Left ventricle myocardium inferior (tissue), 1 donor: ENCODE data around the gene JARID2. TPM values are rescaled to one million over a fixed set of nuclear protein-coding genes. Genes with fewer than 3 reads are reported as not detected.

Experiments
- DNase-seq: peaks from one replicate; pipeline ENCODE4 v3.0.0-alpha.2; 2020
- H3K27ac ChIP-seq: fragments of 200-600 bp; replicated peaks from 2 replicates; pipeline ENCODE4 v1.8.0; 2021
- H3K27me3 ChIP-seq: fragments of 200-600 bp; 2 replicates; pipeline ENCODE4 v1.8.0; 2021; ENCODE audit warnings: low read depth
- H3K36me3 ChIP-seq: fragments of 200-600 bp; 2 replicates; pipeline ENCODE4 v1.8.0; 2021
- H3K4me1 ChIP-seq: fragments of 200-600 bp; 2 replicates; pipeline ENCODE4 v1.8.0; 2021
- H3K4me3 ChIP-seq: fragments of 200-600 bp; 2 replicates; pipeline ENCODE4 v1.8.0; 2021; ENCODE audit warnings: mild to moderate bottlenecking, moderate library complexity
- H3K9me3 ChIP-seq: fragments of 200-600 bp; replicated peaks from 2 replicates; pipeline ENCODE4 v1.8.0; 2021
- intact Hi-C: fragments of 100-400 bp; cut with micrococcal nuclease; formaldehyde crosslinking; loops from one replicate; pipeline ENCODE4 v1.11.0; 2022
- total RNA-seq: library from RNA; stranded (reverse); fragmentation: NEBNext Ultra II Directional; extraction: Animal tissue kit (Norgen Biotek cat#: 25700); gene quantifications from one replicate; pipeline ENCODE4 v1.2.1, GENCODE V29; 2021
- TF ChIP-seq, protein P1 (sequence below): fragments of 200-600 bp; IDR thresholded peaks from 2 replicates; pipeline ENCODE4 v1.8.0; 2021; ENCODE audit warnings: antibody characterized with exemption, mild to moderate bottlenecking, borderline replicate concordance
- donor health status: DM: no; HTN: yes; CAD: no; lungs with severe emphysema.

JARID2 gene
- total RNA-seq, 1 donor from 2014 or later, result 6.5 TPM

DNA sequence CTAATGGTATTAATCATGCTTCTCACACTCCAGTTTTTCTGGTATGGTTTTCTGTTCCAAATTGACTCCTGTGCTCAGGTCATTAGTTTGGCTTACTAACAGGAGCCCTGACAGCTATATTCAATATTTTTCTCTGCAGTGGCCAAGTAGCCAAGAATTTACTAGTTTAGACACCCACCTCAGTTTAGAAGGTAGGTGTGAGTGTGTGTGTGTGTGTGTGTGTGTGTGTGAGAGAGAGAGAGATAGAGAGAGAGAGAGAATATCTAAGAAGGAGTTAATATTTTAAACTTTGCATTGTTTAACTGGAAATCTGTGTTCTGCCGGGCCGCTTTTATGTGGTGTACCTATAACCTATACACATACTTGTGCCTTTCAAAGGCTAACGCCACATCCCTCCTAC lies 18.5 kb downstream of the JARID2 start:
- intact Hi-C loops, result no loop called here
- Histone ChIP-seq H3K27ac (peak overlapping the region; percentile 80), H3K27me3 (no peaks in the 10 kb centered on the region), H3K36me3 (no peaks in the 10 kb centered on the region), H3K9me3 (no peaks in the 10 kb centered on the region), H3K4me3 (peak overlapping the region; percentile 37), H3K4me1 (peaks cover 83% of the 10 kb centered on the region)
- no peak for DNase-seq
- TF ChIP-seq, protein P1, sequence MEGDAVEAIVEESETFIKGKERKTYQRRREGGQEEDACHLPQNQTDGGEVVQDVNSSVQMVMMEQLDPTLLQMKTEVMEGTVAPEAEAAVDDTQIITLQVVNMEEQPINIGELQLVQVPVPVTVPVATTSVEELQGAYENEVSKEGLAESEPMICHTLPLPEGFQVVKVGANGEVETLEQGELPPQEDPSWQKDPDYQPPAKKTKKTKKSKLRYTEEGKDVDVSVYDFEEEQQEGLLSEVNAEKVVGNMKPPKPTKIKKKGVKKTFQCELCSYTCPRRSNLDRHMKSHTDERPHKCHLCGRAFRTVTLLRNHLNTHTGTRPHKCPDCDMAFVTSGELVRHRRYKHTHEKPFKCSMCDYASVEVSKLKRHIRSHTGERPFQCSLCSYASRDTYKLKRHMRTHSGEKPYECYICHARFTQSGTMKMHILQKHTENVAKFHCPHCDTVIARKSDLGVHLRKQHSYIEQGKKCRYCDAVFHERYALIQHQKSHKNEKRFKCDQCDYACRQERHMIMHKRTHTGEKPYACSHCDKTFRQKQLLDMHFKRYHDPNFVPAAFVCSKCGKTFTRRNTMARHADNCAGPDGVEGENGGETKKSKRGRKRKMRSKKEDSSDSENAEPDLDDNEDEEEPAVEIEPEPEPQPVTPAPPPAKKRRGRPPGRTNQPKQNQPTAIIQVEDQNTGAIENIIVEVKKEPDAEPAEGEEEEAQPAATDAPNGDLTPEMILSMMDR, result no peak

DNA sequence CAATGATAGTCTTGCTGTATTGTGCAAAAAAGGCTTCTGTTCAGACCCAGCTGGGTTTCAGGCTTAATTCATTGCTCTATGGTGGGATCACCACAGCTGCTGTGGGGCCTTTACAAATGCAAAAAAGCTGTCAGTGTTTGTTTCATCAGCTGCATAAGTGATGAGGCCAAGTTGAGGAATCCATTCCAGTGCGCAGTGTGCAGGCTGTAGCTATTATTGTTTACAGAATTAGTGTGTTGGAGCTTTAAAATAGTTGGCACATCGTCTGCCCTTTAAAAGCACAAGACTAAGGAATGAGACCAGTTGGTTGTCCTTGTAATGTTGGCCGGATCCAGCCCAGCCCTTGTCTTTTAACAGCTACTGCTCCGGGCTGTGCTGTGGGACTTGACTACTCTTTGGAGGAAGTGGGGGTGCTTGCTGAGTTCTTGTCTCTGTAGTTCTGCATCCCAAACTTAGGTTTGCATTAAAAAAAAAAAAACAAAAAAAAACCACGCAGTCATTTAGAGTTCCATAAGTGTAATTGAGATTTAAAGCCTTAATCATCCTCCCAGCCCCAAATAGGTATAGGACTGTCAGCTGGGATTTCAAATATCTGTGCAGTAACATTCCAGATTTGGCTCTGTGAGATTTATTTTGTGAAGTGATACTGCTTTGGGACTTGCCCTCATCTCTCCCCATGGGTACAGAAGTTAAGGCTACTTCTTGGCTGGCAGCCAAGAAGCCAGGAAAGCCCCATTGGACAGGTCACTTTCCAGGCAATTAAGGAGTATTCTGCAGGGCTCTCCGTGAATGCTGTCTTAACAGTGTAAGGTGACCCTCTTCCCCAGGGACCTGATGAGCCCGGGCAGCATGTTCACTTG lies 19.3 kb downstream of the JARID2 start:
- intact Hi-C loops, result no loop called here
- Histone ChIP-seq H3K4me1 (peaks cover 81% of the 10 kb centered on the region), H3K27me3 (no peaks in the 10 kb centered on the region), H3K9me3 (no peaks in the 10 kb centered on the region), H3K27ac (peak overlapping the region; percentile 80), H3K36me3 (no peaks in the 10 kb centered on the region), H3K4me3 (peak overlapping the region; percentile 37)
- TF ChIP-seq, protein P1, result no peak
- DNase-seq, result peak; percentile 48

DNA sequence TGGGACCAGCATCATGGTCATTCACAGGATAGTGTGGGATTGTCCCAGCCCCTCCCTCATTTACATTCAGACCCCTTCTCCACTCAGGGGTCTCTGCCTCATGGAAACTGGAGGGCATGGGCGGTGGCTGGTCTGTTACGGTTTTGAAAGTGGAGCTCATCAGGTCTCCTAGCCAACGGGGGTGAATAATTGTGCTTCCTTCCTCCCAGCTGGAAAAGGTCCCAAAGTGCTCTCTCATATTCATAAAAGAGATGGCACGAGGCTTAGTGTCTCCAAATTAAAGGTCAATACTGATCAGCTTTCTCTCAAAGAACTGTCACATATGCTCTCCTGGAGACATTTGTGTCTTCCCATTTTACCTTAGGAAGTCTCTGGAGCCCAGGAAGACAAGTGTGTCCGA lies 19.9 kb downstream of the JARID2 start:
- Histone ChIP-seq H3K4me3 (peak overlapping the region; percentile 37), H3K27ac (peak overlapping the region; percentile 80), H3K4me1 (peaks cover 74% of the 10 kb centered on the region), H3K27me3 (no peaks in the 10 kb centered on the region), H3K9me3 (no peaks in the 10 kb centered on the region), H3K36me3 (no peaks in the 10 kb centered on the region)
- intact Hi-C loops, result no loop called here
- DNase-seq, result no peak
- TF ChIP-seq, protein P1, result no peak

DNA sequence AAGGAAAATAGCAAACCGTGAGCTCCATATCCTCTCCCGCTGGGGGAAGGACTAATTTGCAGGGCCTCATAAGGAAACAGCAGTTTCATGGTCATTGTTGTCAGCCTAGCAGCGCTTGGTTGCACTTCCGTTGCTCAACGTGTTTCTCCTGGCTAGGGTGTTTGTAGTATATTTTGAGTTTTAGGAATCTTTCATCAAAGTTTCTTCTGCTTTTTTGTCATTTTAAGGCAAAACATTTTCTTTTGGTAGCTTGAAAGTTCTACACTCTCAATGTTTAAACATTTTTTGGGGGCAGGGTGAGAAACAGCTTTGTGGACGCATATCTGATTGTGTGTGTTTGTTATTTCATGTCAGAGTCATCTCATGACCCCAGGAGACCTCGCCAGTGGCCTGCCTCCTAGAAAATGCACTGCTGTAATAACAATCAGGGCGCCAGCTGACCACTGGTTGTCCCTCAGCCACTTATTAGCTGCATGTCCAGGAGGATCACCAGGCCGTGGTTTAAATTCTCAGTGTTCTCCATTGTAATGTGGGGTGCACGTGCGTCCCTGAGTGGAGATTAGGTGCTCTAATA lies 20.6 kb downstream of the JARID2 start:
- peak; percentile 33 for DNase-seq
- peak overlapping the region; percentile 80 for H3K27ac ChIP-seq
- peak overlapping the region; percentile 37 for H3K4me3 ChIP-seq
- TF ChIP-seq, protein P1, result no peak
- H3K4me1 ChIP-seq, result peaks cover 67% of the 10 kb centered on the region
- no peaks in the 10 kb centered on the region for H3K36me3 ChIP-seq
- intact Hi-C loops, result no loop called here
- H3K27me3 ChIP-seq, result no peaks in the 10 kb centered on the region
- H3K9me3 ChIP-seq, result no peaks in the 10 kb centered on the region

DNA sequence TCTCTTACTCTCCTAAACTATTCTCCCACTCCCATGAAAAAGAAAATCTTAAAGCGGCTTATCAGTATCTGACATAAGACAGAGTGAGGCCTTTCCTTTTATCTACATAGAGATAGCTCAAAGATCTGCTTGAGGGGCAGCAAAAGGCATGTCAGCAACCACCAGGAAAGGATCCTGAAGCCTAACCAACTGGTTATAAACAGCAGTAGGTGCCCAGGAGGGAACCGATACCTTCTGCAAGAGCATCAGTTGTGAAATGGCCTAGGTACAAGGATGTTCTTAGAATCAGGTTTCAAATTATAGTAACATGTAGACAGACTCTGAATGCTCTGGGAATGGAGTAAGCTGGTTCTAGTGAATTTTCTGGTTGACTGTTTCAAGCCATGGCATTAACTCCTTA lies 21.4 kb downstream of the JARID2 start:
- intact Hi-C loops, result no loop called here
- H3K4me3 ChIP-seq, result no peak overlapping the region
- H3K27ac ChIP-seq, result peak overlapping the region; percentile 80
- TF ChIP-seq, protein P1, result no peak
- no peaks in the 10 kb centered on the region for H3K27me3 ChIP-seq
- no peaks in the 10 kb centered on the region for H3K36me3 ChIP-seq
- H3K4me1 ChIP-seq, result peaks cover 66% of the 10 kb centered on the region
- DNase-seq, result no peak
- H3K9me3 ChIP-seq, result no peaks in the 10 kb centered on the region
